GM12878 (cell line): ENCODE results near the gene MARCHF9.

Source experiments
- ATF3 ChIP-seq: IDR thresholded peaks from 2 replicates; pipeline ENCODE4 v1.6.1; 2011; ENCODE audit warnings: low read depth, mild to moderate bottlenecking, low read length, moderate library complexity, borderline replicate concordance; ENCODE audit errors: extremely low read depth
- ELK1 ChIP-seq: IDR thresholded peaks from 2 replicates; pipeline ENCODE4 v1.6.1; 2012; ENCODE audit warnings: low read depth, low read length, improper control_type of control experiment
- ESRRA ChIP-seq: IDR thresholded peaks from 2 replicates; pipeline ENCODE4 v1.6.1; 2012; ENCODE audit warnings: mild to moderate bottlenecking, low read length, improper control_type of control experiment
- POLR2AphosphoS5 ChIP-seq: IDR thresholded peaks from 2 replicates; pipeline ENCODE4 v1.6.1; 2011; ENCODE audit warnings: mild to moderate bottlenecking, low read length, inconsistent platforms
- RELA ChIP-seq: fragments of 450-650 bp; IDR thresholded peaks from 2 replicates; pipeline ENCODE4 v1.8.0; 2014; ENCODE audit warnings: borderline replicate concordance; ENCODE audit not compliant: partially characterized antibody
- TARDBP ChIP-seq: IDR thresholded peaks from 2 replicates; pipeline ENCODE4 v1.6.1; 2016; ENCODE audit warnings: borderline replicate concordance
- TCF12 ChIP-seq: IDR thresholded peaks from 2 replicates; pipeline ENCODE4 v1.6.1; 2011; ENCODE audit warnings: low read depth, mild to moderate bottlenecking, low read length

GRCh38 chr12:57767876-57768275, 13.0 kb downstream of the MARCHF9 start:
- TF ChIP-seq ATF3 = no peak
- no peak for TF ChIP-seq ELK1
- TF ChIP-seq RELA = no peak
- TF ChIP-seq TCF12 = no peak
- no peak for TF ChIP-seq TARDBP
- TF ChIP-seq ESRRA = no peak
- TF ChIP-seq POLR2AphosphoS5 = no peak
